Small intestine (tissue), 7 donors: ENCODE measurements around the gene C2orf49. TPM values are rescaled to one million over a fixed set of nuclear protein-coding genes. Genes with fewer than 3 reads are reported as not detected.

Experiments
- DNase-seq, 2 donors: peaks; one replicate each; pipeline versions ENCODE4 v3.0.0 to v3.0.0-alpha.2; 2013
- FAIRE-seq: peaks from 2 replicates; lab custom pipeline; 2012; peaks lifted over from hg19 to GRCh38; lab: Jason Lieb, UNC
- H3K27ac ChIP-seq, 3 donors: one replicate each; pipeline ENCODE4 v1.5.1; 2013; ENCODE audit warnings: low read length in 2 of 3, mild to moderate bottlenecking in 2 of 3, control low read depth in 1 of 3, inconsistent platforms in 1 of 3, low read depth in 1 of 3, moderate library complexity in 1 of 3
- H3K27me3 ChIP-seq, 3 donors: one replicate each; pipeline ENCODE4 v1.6.1; 2013; ENCODE audit warnings: low read length in 3 of 3, inconsistent platforms in 1 of 3; ENCODE audit not compliant: control insufficient read depth in 3 of 3, insufficient read depth in 3 of 3
- H3K36me3 ChIP-seq, 3 donors: one replicate each; pipeline ENCODE4 v1.6.1; 2013; ENCODE audit warnings: low read length in 3 of 3, inconsistent platforms in 1 of 3, low read depth in 1 of 3, mild to moderate bottlenecking in 1 of 3, moderate library complexity in 1 of 3; ENCODE audit not compliant: control insufficient read depth in 3 of 3, insufficient read depth in 2 of 3
- H3K4me1 ChIP-seq, 3 donors: one replicate each; pipeline ENCODE4 v1.6.1; 2013; ENCODE audit warnings: low read length in 2 of 3, inconsistent platforms in 1 of 3, low read depth in 1 of 3, mild to moderate bottlenecking in 1 of 3, moderate library complexity in 1 of 3; ENCODE audit not compliant: control insufficient read depth in 3 of 3, insufficient read depth in 2 of 3
- H3K4me3 ChIP-seq, 3 donors: one replicate each; pipeline ENCODE4 v1.5.1; 2013; ENCODE audit warnings: low read length in 3 of 3, control low read depth in 1 of 3, inconsistent platforms in 1 of 3, low read depth in 1 of 3, mild to moderate bottlenecking in 1 of 3, moderate library complexity in 1 of 3
- H3K9me3 ChIP-seq, 2 donors: one replicate each; pipeline ENCODE4 v1.6.1; 2013; ENCODE audit warnings: low read depth in 1 of 2, low read length in 1 of 2; ENCODE audit not compliant: control insufficient read depth in 2 of 2, insufficient read depth in 1 of 2
- WGBS, 3 donors: extraction: QIAGEN DNeasy Blood & Tissue Kit; methylation state at CpG; one replicate each; pipeline ENCODE4 v1.1.7; 2013; 5-methylcytosine and 5-hydroxymethylcytosine counted together
- polyA plus RNA-seq, 4 donors: library from polyadenylated mRNA; stranded (reverse) in 3 of 4; unstranded in 1 of 4; fragments of 200-250 nt in 3 of 4; fragments of 120-200 nt in 1 of 4; gene quantifications; one replicate each; pipeline versions ENCODE4 v1.2.1 to v1.2.3, GENCODE V29; 2013
- donor health status: healthy with polysubstance abuse.
- donor health status: control.
- donor health status: control.
- donor health status: Bipolar disorder and iron deficiency.
- donor health status: healthy.

The C2orf49 gene
- polyA plus RNA-seq, 4 donors: 6.9 to 20.5 (median 8.2) TPM

DNA sequence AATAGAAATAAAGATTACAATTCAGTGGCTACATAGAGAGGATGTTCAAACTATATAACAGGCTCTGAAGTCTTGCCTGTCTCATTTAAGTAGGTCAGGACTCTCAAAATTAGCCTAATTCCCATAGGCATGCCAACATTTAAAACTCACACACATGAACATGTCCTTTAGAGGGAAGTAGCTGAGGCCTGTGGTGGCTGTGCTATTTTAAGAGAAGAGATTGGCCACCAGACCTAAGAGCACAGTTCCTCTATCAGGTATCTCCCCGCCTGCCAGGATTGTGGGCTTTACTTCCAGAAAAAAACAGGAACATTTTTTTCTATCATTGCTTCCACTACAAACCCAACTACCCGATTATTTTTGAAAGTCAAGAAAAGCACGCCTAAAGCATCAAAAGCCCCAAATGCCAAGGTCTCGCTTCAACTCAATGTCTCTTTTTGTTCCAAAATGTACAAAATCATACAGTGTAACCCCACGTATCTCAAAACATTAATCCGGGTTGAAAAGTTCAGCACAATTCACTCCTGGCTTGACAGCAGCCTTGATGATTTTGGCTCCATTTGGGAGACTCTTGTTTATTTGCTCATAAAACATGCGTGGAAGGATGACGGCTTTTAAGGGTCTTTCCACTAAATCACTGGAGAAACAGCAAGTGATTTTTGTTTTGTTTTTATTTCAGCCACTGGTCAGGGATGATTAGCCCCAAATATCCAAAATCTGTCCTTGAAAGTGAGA is 46.3 kb downstream of the C2orf49 start:
- no peaks in the 10 kb centered on the region for H3K9me3 ChIP-seq
- no peak for DNase-seq
- H3K4me1 ChIP-seq: peaks cover 0 to 9% (median 3%) of the 10 kb centered on the region in 3 donors
- no peak for FAIRE-seq
- no peaks in the 10 kb centered on the region for H3K27me3 ChIP-seq
- WGBS, 3 donors: 70 to 86% (median 84%) methylated on average over 8 of the region's 8 CpGs
- no peak overlapping the region for H3K27ac ChIP-seq
- no peak overlapping the region for H3K4me3 ChIP-seq
- H3K36me3 ChIP-seq: peaks cover 0 to 11% (median 11%) of the 10 kb centered on the region in 3 donors

DNA sequence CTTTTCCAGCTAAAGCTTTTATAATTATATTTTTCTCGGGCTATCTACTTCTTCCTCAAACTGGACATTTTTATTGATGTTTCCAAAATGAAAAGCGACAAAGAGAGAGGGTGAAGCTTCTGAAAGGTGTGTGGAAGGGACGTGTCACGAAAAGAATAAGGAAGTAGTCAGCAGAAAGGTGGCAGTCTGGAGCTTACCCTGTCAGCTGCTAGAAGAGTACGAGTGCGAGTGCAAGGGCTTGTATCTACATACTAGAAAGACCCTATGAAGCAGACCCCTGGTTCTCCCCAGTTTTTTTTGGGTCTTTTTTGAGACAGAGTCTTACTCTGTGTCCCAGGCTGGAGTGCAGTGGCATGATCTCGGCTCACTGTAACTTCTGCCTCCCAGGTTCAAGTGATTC is 46.9 kb downstream of the C2orf49 start:
- peaks cover 0 to 9% (median 3%) of the 10 kb centered on the region in 3 donors for H3K4me1 ChIP-seq
- no peaks in the 10 kb centered on the region for H3K27me3 ChIP-seq
- DNase-seq: no peak
- no peak overlapping the region for H3K27ac ChIP-seq
- peaks cover 0 to 11% (median 7%) of the 10 kb centered on the region in 3 donors for H3K36me3 ChIP-seq
- FAIRE-seq: no peak
- no peaks in the 10 kb centered on the region for H3K9me3 ChIP-seq
- 69 to 85% (median 71%) methylated on average over 7 of the region's 7 CpGs for WGBS, 3 donors
- no peak overlapping the region for H3K4me3 ChIP-seq

DNA sequence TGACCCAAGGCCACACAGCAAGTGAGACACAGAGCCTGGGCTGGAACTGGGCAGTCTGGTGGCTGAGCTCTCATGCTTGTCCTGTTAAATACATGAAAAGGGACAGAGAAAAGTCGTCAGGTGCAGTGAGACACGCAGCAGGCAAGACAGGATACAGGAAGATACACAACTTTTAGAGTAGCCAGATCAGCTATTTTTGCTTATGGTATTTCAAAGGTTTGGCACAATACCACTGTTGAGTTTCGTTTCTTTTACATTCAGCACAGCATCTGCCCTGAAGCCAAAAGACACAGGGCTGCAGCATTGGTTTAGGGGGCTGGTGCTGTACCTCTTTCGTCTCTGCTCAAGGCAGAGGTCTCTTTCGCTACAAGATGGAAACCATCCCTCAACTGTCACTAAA is 47.5 kb downstream of the C2orf49 start:
- peaks cover 0 to 11% (median 7%) of the 10 kb centered on the region in 3 donors for H3K36me3 ChIP-seq
- H3K27me3 ChIP-seq: no peaks in the 10 kb centered on the region
- peak overlapping the region in 1 of 3 donors; percentile 19 for H3K27ac ChIP-seq
- H3K4me1 ChIP-seq: peaks cover 0 to 3% (median 3%) of the 10 kb centered on the region in 3 donors
- WGBS, 3 donors: 72 to 94% (median 76%) methylated on average over 5 of the region's 5 CpGs
- FAIRE-seq (no peak), DNase-seq (no peak)
- no peak overlapping the region for H3K4me3 ChIP-seq
- no peaks in the 10 kb centered on the region for H3K9me3 ChIP-seq

DNA sequence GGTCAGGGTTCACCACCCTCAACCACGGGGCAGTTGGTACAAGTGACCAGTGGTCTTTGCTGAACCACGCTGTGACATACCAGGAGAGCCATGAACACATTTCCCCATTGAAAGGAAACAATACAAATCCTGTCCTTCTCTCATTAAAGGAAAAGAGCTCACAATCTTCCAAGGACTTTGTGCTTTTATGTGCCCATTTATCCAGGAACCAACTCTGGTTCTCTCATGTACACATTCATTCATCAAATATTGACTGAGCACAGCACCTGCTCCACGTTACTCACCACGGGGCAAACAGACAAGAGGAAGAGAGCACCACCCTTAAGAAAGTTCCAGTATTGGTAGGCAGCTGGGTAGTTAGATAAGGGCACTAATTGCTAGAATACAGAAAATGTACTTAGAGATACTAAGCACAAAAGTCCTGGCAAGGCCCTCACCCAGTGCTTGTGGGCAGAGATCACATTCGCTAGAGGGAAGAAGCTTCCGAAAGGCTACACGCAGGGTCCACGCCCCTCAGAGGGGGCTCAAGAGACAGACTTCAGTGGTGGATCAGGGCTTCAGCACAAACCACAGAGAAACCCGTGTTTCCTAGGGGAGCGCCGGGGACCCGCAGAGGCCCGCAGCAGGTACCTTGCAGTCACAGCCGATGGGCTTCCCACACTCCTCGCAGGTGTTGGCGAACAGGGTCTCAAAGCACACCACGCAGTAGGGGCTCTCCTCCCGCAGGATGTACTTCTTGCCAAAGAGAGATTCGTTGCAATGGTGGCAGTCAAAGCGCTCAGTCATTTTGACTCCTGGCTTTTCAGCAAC is 48.6 kb downstream of the C2orf49 start:
- Histone ChIP-seq H3K9me3 (no peaks in the 10 kb centered on the region), H3K27ac (peak overlapping the region in 2 of 3 donors; percentile 35 to 60), H3K4me3 (no peak overlapping the region), H3K27me3 (no peaks in the 10 kb centered on the region), H3K36me3 (peaks cover 0 to 11% (median 7%) of the 10 kb centered on the region in 3 donors), H3K4me1 (peaks cover 0 to 3% (median 0%) of the 10 kb centered on the region in 3 donors)
- peak; percentile 27 to 80 for DNase-seq
- FAIRE-seq: no peak
- WGBS, 3 donors: 78 to 82% (median 78%) methylated on average over 20 of the region's 20 CpGs

DNA sequence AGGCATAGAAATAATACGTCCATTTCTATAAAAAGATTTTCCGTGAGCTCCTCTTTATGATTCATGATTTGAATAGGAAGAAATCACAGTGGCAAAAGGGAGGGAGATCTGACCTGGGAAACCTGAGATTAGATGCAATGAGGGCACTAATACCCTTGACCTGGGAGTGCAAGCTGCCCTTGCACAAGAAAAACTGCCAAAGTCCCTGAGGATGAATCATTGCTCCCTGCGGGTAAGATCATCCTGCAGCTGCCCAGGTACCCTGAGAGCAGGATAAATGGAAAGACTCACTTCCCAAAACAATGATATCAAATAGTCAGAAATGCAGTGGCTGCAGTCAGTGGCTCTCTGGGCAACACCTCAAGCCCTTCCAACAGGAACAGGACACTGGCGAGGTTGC is 49.9 kb downstream of the C2orf49 start:
- 68 to 83% (median 80%) methylated on average over 4 of the region's 4 CpGs for WGBS, 3 donors
- Histone ChIP-seq H3K36me3 (peaks cover 0 to 9% (median 5%) of the 10 kb centered on the region in 3 donors), H3K9me3 (no peaks in the 10 kb centered on the region), H3K4me3 (no peak overlapping the region), H3K4me1 (peaks cover 0 to 3% (median 0%) of the 10 kb centered on the region in 3 donors), H3K27me3 (no peaks in the 10 kb centered on the region), H3K27ac (no peak overlapping the region)
- DNase-seq: peak in 1 of 2 donors; percentile 53
- no peak for FAIRE-seq

DNA sequence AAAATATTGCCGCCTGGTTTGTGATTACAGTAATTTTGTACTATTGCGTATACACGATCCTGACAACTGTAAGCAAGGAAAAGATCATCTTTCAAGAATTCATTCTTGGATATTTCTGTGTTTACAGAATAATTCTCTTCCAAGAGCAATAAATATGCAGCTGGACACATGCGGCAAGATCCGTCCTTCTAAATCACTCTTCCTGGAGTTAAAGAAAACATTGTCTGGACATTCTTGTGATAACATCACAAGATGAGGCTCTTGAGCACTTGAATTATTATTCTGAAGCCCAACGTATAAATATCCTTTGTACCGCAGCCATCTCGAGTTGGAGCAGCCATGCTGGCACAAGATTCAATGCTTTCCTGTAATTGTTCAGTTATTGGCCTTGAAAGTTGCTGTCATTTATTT is 51.6 kb downstream of the C2orf49 start:
- FAIRE-seq (no peak), DNase-seq (no peak)
- H3K4me1 ChIP-seq: peaks cover 0 to 3% (median 0%) of the 10 kb centered on the region in 3 donors
- no peaks in the 10 kb centered on the region for H3K9me3 ChIP-seq
- no peak overlapping the region for H3K4me3 ChIP-seq
- WGBS, 3 donors: 56 to 85% (median 84%) methylated on average over 8 of the region's 8 CpGs
- H3K27me3 ChIP-seq: no peaks in the 10 kb centered on the region
- no peak overlapping the region for H3K27ac ChIP-seq
- peaks cover 0 to 9% (median 5%) of the 10 kb centered on the region in 3 donors for H3K36me3 ChIP-seq

DNA sequence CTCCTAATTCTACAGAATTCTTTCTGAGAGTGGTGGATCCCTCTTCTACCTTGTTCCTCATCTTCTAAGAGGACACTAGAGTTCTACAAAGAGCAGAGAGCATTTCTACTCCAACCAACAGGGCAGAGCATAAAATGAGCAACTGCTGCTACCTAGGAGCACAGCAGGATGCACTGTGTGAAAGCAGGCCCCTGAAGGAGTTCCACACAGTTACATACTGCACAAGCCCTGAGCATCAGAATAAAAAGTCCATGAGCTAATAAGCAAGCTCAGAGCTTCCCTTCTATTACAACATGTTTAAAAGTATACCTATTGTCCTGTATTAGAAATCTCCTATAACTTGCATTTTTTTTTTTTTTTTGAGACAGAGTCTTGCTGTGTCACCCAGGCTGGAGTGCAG is 53.1 kb downstream of the C2orf49 start:
- Histone ChIP-seq H3K4me3 (no peak overlapping the region), H3K4me1 (peaks cover 0 to 3% (median 0%) of the 10 kb centered on the region in 3 donors), H3K27me3 (peaks cover 0 to 3% (median 0%) of the 10 kb centered on the region in 3 donors), H3K9me3 (no peaks in the 10 kb centered on the region), H3K36me3 (peaks cover 0 to 4% (median 2%) of the 10 kb centered on the region in 3 donors), H3K27ac (peak overlapping the region in 1 of 3 donors; percentile 22)
- FAIRE-seq (no peak), DNase-seq (no peak)

DNA sequence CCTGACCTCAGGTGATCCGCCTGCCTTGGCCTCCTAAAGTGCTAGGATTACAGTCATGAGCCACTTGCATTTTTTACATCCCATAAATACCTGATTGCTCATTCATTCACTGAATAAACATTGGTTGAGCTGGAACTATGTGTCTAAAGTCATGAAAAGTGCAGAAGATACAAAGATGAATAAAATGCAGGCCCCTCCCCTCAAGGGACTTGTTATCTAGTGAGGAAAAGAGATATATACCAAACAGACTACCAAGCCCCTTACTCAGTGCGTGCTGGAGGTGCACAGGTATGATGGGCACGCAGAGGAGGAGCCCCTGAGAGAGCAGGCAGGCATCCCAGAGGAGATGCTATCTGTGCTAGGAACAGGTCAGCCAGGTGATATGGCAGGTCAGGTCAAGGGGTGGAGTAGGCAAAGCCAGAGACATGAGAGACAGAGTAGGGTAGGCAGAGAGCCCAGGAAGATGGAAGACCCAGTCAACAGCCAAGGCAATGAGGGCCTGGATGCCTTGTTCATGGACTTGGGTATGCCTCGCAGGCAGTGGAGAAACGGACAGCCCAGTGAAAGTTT is 53.8 kb downstream of the C2orf49 start:
- peaks cover 0 to under 1% (median under 1%) of the 10 kb centered on the region in 3 donors for H3K4me1 ChIP-seq
- WGBS, 3 donors: 90 to 93% (median 92%) methylated on average over 5 of the region's 5 CpGs
- H3K9me3 ChIP-seq: no peaks in the 10 kb centered on the region
- no peak overlapping the region for H3K4me3 ChIP-seq
- H3K27me3 ChIP-seq: peaks cover 0 to 7% (median 0%) of the 10 kb centered on the region in 3 donors
- peaks cover under 1 to 3% (median 2%) of the 10 kb centered on the region in 3 donors for H3K36me3 ChIP-seq
- no peak for FAIRE-seq
- DNase-seq: no peak
- H3K27ac ChIP-seq: peak overlapping the region in 1 of 3 donors; percentile 12
